Measurements from ENCODE around the gene ZNF592. TPM values are rescaled to one million over a fixed set of nuclear protein-coding genes. Genes with fewer than 3 reads are reported as not detected.

Gene ZNF592
- total RNA-seq, 1 experiment from 2014 or later = 34.6 TPM

DNA sequence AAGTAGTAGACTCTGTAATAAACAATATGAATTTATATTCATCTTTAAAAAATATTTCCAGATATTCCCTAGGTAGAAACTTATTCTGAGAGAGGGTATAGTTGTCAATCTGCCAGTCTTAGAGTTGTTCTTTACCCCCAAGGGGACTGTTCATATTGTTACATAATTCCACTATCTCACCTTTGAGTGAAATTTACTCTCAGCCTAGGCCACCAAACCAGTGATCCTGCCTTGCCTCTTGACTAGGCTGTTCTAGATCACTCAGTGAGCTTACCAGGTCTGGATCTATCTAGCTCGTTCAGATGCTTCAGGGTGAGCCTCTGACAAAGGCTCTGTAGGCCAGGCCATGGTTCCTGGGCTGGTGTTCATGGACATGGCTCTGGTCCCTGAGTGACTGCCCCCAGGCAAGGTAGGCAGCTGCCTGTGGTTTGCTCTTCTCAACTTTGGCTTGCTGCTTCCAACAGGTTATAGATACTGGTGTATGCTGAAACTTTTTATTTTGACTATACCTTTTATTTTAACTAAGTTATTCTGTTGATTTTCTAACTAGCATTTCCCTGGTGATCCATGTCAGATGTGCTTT, 27.6 kb downstream of the ZNF592 start:
- Histone ChIP-seq H3K4me1 (ENCODE audit: insufficient read depth, low read length) (no peaks in the 10 kb centered on the region), H3K79me2 (ENCODE audit: insufficient read depth, low read length) (no peaks in the 10 kb centered on the region; the same call in 1 of the 2 replicates), H4K91ac (ENCODE audit: insufficient read length, low read depth, low read length) (no peak overlapping the region), H4K5ac (ENCODE audit: insufficient read length, low read depth, low read length) (no peak overlapping the region), H3K4me2 (ENCODE audit: insufficient read depth, insufficient read length, low read length) (no peak overlapping the region), H2BK120ac (ENCODE audit: low read depth, low read length, poor library complexity, severe bottlenecking) (no peak overlapping the region), H3K9me3 (ENCODE audit: control insufficient read depth, low read depth, low read length) (no peaks in the 10 kb centered on the region), H3K23me2 (ENCODE audit: insufficient read length, low read depth, low read length, poor library complexity, severe bottlenecking) (no peaks in the 10 kb centered on the region), H2AFZ (ENCODE audit: low read length) (no peak overlapping the region), H3K27ac (ENCODE audit: insufficient read length, low read depth, low read length) (no peak overlapping the region), H2AK5ac (ENCODE audit: insufficient read length, low read length) (no peak overlapping the region), H3K4ac (ENCODE audit: low read depth, low read length) (no peak overlapping the region), H2BK5ac (ENCODE audit: insufficient read length, low read length) (no peak overlapping the region), H3K9ac (ENCODE audit: extremely low read depth, insufficient read length, low read length) (no peak overlapping the region), H2BK20ac (ENCODE audit: low read depth, low read length, poor library complexity, severe bottlenecking) (no peak overlapping the region), H3K14ac (ENCODE audit: insufficient read depth, low read length) (no peak overlapping the region), H3K18ac (ENCODE audit: insufficient read length, low read depth, low read length) (no peak overlapping the region), H3K23ac (ENCODE audit: insufficient read length, low read depth, low read length) (no peak overlapping the region), H2BK15ac (ENCODE audit: low read depth, low read length) (no peak overlapping the region), H3T11ph (ENCODE audit: low read length) (no peak overlapping the region), H4K20me1 (ENCODE audit: control insufficient read depth, insufficient read depth, insufficient read length) (no peaks in the 10 kb centered on the region), H2BK12ac (ENCODE audit: insufficient read length, low read depth, low read length) (no peak overlapping the region), H3K27me3 (ENCODE audit: insufficient read depth, low read length) (no peaks in the 10 kb centered on the region), H3K79me1 (ENCODE audit: insufficient read depth, low read depth, low read length, poor library complexity, severe bottlenecking) (no peaks in the 10 kb centered on the region), H3K56ac (ENCODE audit: insufficient read length, low read depth, low read length) (no peak overlapping the region), H4K8ac (replicated peaks; ENCODE audit: insufficient read length, low read depth, low read length) (no peak overlapping the region)
- peaks cover 11 to 14% of the 10 kb centered on the region in 2 experiments for H3K4me1 Mint-ChIP-seq
- H3K27me3 Mint-ChIP-seq (ENCODE audit: low read depth) = no peaks in the 10 kb centered on the region
- TF ChIP-seq, protein P1, sequence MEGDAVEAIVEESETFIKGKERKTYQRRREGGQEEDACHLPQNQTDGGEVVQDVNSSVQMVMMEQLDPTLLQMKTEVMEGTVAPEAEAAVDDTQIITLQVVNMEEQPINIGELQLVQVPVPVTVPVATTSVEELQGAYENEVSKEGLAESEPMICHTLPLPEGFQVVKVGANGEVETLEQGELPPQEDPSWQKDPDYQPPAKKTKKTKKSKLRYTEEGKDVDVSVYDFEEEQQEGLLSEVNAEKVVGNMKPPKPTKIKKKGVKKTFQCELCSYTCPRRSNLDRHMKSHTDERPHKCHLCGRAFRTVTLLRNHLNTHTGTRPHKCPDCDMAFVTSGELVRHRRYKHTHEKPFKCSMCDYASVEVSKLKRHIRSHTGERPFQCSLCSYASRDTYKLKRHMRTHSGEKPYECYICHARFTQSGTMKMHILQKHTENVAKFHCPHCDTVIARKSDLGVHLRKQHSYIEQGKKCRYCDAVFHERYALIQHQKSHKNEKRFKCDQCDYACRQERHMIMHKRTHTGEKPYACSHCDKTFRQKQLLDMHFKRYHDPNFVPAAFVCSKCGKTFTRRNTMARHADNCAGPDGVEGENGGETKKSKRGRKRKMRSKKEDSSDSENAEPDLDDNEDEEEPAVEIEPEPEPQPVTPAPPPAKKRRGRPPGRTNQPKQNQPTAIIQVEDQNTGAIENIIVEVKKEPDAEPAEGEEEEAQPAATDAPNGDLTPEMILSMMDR (conservative IDR thresholded peaks at IDR 0.05) = no peak
- no CpG with 5 or more reads among the region's 1 CpG for WGBS (ENCODE audit: extremely low coverage, insufficient read length, low lambda C conversion rate)
- peaks cover 2 to 5% (median 3%) of the 10 kb centered on the region in 3 experiments; a peak in 5 of 7 replicates for H3K36me3 Mint-ChIP-seq (ENCODE audit: insufficient read depth in 1 of 3, low read depth in 3 of 3)
- peak overlapping the region in 1 of 3 experiments; percentile 68; a peak in 1 of 7 replicates for H3K27ac Mint-ChIP-seq
- H3K4me3 Mint-ChIP-seq = no peak overlapping the region
- H3K9me3 Mint-ChIP-seq = no peaks in the 10 kb centered on the region; a peak in 2 of 5 replicates
- no peak for DNase-seq

All from H9 (cell line).